IPS-18c (cell line): ENCODE data around the gene POLR3A.
"Not testable (repeated sequence)": the region's sequence is repeated elsewhere in the genome, so short reads cannot be mapped to it uniquely, and the experiment has no call there.

ENCODE experiments used
- H3K4me3 ChIP-seq: 2 replicates; pipeline ENCODE4 v1.7.0; 2013; ENCODE audit warnings: low read depth, mild to moderate bottlenecking, low read length, moderate library complexity; ENCODE audit not compliant: insufficient read depth
- H3K9me3 ChIP-seq: one replicate; pipeline ENCODE4 v1.6.1; 2013; ENCODE audit warnings: mild to moderate bottlenecking, low read length, moderate library complexity; ENCODE audit not compliant: control insufficient read depth, insufficient read depth

POLR3A gene

DNA sequence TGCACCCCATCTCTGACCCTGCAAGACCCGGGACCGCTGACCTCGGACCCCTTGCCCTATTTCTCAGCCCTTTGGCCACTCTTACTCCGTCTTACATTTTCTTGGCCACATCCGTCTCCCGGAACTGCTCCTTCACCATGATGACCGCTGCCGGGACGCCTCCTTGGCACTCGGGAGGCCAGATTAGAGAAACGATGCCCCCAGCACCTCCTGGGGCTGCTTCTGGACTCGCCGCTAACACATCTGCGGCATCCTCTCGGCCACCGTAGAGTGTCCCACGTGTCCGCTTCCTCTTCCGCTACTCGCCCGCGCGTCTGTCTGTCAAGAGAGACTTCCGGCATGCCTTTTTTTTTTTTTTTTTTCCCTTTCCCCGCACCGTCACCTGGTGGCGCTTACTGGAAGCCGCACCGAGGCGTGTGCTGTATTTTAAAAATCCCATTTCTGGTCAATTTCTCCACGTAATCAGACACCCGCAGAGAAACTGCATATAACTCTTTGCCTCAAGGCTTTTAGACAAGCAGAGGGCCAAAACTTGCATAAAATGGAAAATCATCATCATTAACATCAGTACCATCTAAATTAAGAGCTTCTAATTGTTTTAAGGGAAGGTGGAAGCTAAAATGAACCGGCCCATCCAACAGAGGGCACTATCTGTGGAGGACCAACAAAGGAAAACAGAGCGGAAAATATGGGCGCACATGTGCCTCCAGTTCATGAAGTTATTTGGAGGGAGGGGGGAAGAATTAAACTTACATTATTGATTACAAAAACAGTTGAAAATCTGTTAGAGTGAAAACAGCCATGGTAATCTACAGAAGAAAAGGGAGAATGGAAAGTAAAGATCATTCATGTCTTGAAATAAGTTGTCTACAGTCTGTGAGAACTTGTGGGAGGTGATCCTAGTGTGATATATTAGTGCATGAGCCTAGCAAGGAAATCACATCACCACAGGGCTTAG is at the start of gene POLR3A:
Gene POLR3A, minus strand, starts transcription at position 247 of the 958 bp plus-strand sequence. Its CDS starts 108 bp downstream, at position 139.
- H3K9me3 ChIP-seq: no peaks in the 10 kb centered on the region
- peak within 1 kb of the TSS; percentile 100 for H3K4me3 ChIP-seq

DNA sequence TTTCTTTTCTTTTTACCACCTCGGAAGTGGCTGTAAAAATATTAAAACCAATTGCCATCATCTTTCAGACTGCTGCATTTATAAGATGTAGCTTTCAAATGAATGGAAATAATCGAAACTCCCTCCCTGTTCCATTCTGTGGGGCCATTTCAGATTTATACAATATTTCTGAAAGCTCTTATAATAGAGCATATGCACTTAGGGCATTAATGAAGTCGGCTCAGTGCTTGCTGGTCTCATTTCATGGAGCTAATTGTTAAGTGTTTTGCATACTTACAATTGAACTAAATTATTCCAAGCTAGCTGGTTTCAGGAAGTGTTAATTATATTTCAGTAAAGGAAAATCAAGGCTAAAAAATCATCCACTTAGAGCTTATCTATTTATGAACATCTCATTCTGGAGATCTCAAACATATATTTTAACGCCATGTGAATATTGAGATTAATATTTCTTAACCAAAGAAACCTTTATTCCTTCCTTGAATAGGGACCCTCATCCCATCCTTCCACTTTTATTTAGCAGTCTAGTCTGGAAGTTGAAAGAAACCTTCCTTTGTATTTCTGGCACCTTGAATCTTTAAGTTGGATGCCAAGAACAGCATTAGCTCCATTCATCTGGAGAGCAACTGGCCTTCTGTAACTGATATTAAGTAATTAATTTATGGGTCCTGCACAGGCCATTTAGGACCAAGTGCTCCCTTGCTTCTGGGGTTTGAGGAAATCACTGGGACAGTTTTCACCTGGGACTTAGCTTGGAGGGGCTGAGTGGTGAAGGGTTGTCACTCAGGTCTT is 49.4 kb upstream of the POLR3A start:
- Histone ChIP-seq H3K9me3 (peaks cover 2% of the 10 kb centered on the region), H3K4me3 (no peak overlapping the region)

DNA sequence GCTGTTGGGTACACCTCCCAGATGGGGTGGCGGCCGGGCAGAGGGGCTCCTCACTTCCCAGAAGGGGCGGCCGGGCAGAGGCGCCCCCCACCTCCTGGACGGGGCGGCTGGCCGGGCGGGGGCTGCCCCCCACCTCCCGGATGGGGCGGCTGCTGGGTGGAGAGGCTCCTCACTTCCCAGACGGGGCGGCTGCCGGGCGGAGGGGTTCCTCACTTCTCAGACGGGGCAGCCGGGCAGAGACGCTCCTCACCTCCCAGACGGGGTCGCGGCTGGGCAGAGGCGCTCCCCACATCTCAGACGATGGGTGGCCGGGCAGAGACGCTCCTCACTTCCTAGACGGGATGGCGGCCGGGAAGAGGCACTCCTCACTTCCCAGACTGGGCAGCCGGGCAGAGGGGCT is 46.5 kb upstream of the POLR3A start:
- H3K9me3 ChIP-seq, H3K4me3 ChIP-seq: not testable (repeated sequence)

DNA sequence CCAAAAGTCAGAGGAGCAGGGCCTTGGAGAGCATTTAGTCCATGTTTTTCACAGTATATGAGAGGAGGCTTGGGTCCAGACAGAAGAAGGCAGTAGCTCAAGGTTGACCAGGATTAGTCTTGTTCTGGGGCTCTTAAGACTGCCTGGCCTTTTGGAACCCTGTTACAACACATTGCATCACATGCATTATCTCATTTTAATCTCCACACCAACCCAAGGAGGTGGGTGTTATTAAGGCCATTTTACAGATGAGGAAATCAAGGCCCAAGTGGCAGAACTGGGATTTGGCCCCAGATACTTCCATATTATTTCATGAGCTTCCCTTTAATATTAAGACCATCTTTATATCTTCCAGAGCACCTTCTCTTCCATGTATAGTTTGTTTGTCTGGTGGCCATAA is 43.2 kb upstream of the POLR3A start:
- H3K4me3 ChIP-seq: no peak overlapping the region; the same call in 1 of the 2 replicates
- H3K9me3 ChIP-seq: peaks cover 2% of the 10 kb centered on the region

DNA sequence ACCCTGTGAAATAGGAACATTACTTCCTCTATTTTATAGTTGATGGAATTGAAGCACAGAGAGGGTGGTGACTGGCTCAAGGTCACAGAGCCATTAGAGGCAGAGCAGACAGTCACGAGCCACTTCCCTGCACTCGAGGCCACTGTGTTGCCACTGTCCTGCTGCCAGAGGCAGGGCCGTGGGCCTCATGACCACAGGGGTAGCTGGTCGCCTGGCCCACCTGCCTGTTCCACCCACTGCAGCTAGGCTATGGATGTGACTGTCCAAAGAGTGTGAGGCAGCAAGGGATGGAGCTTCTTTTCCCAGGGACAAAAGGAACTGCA is 42.5 kb upstream of the POLR3A start:
- Histone ChIP-seq H3K4me3 (no peak overlapping the region), H3K9me3 (peaks cover 2% of the 10 kb centered on the region)

DNA sequence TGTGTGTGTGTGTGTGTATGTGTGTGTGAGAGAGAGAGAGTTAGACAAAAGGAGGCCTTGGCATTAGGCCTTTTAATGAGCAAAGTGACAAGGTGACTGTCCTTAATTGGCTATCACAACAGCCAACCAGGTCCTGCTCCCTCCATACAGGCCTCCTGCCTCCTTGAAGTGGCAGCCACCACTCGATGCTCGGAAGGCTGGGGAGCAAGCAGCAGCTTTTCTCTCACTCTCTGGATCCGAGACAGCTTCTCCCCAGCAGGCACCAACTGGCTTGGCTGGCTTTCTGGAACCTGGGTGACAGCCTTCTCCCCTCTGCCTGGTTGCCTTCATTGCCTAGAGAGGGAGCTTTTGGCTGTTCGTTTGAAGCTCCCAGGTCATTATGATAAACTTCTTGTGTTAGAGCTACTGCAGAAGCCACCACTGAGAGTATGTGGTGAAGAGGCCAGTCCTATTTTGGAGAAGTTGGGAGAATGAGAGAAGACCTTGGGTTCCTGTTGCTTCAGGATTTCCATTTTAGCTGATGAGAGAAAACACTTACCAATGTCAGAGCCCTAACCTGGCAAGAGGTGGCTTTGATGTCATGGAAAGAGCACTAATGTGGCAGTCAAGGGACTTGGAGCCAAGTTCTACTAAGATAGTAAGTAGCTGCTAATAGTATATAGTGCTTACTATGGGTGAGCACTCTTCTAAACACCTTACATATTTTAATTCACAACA is 42.0 kb upstream of the POLR3A start:
- no peak overlapping the region for H3K4me3 ChIP-seq
- peaks cover 2% of the 10 kb centered on the region for H3K9me3 ChIP-seq

DNA sequence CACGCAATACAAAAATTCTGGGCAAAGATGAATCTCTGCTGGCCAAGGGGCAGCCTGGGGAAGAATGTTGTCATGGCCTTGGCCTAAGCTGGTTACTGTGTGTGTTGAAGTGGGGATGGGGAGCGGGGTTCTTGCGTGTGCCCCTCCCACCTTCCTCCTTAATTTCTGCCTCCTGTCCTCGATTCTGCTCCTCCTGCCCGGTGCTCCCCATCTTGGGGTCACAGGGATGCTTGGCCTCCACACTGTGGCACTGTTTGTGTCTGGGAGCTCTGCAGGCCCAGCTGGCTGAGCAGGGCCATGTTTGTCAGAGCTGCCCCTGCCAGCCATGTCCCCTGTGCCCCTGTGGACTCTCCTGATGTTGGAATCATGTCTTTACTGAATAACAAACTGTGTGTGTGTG is 41.4 kb upstream of the POLR3A start:
- Histone ChIP-seq H3K9me3 (peaks cover 2% of the 10 kb centered on the region), H3K4me3 (no peak overlapping the region)

DNA sequence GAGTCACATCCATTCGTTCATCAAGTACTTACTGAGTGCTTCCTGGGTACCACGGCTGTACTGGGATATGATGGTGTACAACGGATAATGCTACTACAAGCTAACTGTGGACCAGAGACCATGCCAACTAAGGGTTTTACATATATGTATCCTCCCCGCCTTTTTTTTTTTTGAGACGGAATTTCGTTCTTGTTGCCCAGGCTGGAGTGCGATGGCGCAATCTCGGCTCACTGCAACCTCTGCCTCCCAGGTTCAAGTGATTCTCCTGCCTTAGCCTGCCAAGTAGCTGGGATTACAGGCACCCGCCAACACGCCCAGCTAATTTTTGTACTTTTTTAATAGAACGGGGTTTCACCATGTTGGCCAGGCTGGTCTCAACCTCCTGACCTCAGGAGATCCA is 40.7 kb upstream of the POLR3A start:
- not testable (repeated sequence) for H3K9me3 ChIP-seq, H3K4me3 ChIP-seq

DNA sequence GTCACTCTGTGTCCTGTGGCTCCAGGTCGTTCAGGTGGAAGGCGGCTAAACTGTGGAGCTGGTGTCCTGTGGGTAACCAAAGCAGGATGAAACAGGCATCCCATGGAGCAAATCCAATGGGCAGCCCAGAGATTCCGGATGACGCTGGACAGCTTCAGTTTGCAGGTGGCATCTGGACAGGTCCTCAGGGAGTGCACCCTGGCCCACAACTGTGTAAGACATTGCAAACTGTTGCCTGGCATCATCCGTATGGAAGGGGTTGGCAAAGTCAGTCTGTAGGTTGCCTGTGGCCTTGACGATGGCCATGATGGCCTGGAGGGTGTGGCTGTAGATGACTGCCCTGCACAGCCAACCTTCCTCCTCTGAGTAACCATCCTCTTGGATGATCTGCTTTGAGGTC is 39.8 kb upstream of the POLR3A start:
- H3K4me3 ChIP-seq: no peak overlapping the region
- H3K9me3 ChIP-seq: no peaks in the 10 kb centered on the region

DNA sequence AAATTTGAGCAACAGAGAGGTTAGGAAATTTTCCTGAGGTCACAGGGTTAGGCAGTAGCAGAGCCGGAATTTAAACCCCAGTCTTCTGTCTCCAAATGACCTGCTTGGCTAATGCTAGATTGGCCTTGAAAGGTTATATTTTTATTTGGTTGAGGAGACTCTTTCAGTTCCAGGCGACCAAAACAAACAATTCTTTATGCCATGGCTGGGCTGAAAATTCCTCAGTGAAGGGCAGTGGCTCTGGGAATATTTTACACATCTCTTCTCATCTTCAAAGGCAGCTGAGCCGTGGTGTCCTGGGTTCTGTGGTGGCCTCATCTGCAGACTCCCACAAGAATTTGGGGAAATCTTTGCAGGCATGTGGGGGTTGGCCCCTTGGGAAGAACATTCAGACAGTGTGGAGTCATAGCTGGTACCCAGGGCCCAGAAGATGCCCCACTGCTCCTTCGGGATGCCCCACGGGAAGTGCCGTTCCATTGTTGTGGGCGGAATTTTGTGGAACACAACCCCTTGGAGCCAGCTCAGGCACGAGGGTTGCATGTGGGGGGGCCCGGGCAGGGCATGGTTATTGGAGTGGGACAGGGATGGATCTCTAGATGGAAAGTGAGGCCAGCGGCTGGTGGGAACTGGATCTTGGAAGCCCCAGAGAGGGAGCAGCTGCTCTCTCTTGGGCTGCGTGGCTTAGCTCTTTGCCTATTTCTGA is 37.6 kb upstream of the POLR3A start:
- H3K9me3 ChIP-seq: no peaks in the 10 kb centered on the region
- H3K4me3 ChIP-seq: no peak overlapping the region

DNA sequence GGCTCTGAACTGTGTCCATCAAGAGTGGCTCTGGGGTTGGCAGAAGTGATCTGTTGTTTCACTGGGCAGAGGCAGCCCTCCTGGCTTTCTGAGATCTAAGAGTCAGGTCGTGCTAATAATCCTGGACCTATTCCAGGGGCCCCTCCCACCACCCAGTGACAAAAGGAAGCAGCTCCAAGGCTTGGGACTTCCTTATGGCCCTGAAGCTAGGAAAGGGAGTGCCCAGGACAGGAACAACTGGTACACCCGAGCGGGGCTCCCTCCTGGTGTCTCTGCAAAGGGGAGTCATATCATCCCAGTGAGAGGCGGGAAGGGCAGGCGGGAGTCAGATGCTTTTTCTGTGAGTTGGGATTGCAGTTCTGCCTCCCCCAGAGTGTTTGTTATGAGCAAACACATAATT is 36.7 kb upstream of the POLR3A start:
- H3K4me3 ChIP-seq: no peak overlapping the region
- no peaks in the 10 kb centered on the region for H3K9me3 ChIP-seq

DNA sequence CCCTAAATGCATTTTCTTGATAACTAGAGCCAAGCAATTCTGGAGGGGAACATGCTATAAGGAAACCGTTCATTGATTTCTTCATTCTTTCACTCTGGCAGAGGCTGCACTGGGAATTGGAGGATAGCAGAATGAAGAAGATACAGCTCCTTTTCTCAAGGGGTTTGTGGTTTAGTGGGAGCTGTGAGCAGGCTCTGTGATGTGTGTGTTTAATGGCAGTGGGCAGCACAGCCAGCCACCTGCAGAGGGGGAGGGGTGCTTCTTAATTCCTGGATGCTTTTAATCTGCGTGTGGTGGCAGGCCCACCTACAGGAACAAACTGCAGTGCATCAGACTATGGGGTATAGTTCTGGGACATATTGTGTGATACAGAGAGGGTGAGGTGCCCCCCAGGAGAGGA is 36.3 kb upstream of the POLR3A start:
- no peaks in the 10 kb centered on the region for H3K9me3 ChIP-seq
- no peak overlapping the region for H3K4me3 ChIP-seq

DNA sequence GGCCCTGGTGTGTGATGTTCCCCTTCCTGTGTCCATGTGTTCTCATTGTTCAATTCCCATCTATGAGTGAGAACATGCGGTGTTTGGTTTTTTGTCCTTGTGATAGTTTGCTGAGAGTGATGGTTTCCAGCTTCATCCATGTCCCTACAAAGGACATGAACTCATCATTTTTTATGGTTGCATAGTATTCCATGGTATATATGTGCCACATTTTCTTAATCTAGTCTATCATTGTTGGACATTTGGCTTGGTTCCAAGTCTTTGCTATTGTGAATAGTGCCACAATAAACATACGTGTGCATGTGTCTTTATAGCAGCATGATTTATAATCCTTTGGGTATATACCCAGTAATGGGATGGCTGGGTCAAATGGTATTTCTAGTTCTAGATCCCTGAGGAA is 35.6 kb upstream of the POLR3A start:
- not testable (repeated sequence) for H3K4me3 ChIP-seq, H3K9me3 ChIP-seq

DNA sequence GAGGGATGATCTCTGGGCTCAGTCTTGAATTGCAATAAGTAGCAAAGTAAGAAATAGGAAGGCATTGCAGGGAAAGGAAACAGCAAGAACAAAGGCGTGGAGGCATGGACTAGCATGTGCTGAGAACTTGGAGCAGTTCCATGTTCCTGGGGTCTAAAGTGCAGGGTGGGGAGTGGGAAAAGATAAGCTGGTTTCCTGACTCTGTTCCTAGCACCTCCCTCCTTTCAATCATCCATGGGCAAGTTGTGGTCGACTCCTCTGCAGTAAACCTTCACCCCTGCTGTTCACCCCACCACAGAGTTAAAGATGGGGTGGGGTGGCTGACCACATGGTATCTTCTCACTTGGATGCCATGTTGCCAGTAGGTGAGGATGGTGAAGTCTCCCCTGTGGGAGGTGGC is 33.9 kb upstream of the POLR3A start:
- no peak overlapping the region for H3K4me3 ChIP-seq
- no peaks in the 10 kb centered on the region for H3K9me3 ChIP-seq

DNA sequence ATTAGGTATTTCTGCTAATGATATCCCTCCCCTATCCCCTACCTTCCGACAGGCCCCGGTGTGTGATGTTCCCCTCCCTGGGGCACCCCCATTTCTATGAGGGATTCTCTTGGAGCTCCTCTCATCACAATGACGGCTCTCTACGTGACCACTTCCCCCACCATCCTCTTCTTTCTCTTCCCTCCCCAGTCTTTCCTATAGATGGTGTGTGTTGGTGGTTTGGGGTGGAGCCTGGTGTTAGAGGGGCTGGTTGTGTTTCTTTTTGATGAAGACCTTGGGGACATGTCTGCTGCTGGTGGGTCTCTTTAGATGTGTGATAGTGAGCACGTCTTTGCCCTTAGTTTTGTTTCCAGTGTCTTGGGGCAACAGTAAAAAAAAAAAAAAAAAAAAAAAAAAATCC is 33.0 kb upstream of the POLR3A start:
- no peak overlapping the region for H3K4me3 ChIP-seq
- no peaks in the 10 kb centered on the region for H3K9me3 ChIP-seq

DNA sequence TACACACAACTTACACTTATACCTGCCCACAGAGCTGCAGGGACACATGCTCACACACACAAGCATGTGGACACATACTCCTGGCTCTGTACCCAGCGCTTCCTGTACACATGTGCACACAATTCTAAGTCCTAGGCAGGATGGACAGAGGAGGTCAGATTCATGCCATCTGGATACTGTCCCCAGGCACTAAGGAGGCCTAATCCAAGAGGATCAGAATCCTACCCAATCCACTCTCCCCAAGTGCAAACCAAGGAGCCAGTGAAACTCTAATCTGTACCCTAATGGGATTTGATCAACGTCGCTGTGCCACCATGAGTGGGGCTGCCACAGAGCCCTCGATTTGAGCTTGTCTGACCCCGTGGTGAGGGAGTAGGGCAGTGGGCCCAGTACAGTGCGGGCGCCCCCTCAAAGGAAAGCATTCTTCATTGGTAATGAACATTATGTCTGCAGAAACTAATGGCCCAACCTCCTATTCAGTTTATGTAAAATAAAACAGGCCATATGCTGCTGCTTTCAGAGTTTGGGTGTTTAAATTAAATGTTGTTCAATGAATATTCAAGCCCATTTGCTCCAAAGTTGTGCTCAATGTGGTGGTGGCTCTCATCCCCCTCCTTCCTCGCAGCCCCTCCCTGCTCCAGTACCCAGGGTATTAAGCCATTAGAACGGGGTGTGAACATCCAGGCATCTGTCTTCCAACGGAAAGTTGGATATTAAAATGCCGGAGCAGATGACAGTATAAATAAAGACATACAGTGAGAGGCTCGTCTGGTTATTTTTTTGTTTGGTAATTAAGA is 30.8 kb upstream of the POLR3A start:
- no peak overlapping the region for H3K4me3 ChIP-seq

More for the DNA sequence above, 30.8 kb upstream of the POLR3A start:
- no peaks in the 10 kb centered on the region for H3K9me3 ChIP-seq
